EH (cell line): ENCODE measurements around the gene CD82.

Experiments
- DNase-seq: peaks from one replicate; pipeline ENCODE4 v3.0.0-alpha.2; 2015; ENCODE audit warnings: low read depth

CD82 gene

DNA sequence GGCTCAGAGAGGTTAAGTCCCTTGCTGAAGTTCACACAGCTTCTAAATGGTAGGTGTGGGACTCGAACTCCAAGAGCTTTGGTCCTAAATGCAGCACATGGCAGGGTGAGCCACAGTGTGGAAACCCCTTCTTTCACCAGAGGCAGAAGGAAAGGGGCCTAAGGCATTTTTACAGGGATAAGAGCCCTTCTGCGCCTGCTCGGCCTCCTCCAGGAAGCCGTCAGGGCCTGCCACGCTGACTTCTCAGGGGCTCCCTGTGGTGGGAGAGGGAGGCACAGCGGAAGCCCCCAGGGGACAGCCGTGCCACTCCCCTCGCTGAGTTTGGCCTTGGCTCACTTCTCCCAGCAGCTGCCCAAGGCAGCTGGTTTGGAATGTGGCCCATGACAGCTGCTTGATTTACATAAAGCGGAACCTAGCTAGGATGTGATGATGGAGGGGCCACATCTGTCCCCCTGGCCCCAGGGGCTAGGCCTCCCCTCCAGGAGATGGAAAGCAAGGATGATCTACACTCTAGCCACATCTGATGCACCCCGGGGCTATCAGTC is 35.4 kb downstream of the CD82 start:
- no peak for DNase-seq

DNA sequence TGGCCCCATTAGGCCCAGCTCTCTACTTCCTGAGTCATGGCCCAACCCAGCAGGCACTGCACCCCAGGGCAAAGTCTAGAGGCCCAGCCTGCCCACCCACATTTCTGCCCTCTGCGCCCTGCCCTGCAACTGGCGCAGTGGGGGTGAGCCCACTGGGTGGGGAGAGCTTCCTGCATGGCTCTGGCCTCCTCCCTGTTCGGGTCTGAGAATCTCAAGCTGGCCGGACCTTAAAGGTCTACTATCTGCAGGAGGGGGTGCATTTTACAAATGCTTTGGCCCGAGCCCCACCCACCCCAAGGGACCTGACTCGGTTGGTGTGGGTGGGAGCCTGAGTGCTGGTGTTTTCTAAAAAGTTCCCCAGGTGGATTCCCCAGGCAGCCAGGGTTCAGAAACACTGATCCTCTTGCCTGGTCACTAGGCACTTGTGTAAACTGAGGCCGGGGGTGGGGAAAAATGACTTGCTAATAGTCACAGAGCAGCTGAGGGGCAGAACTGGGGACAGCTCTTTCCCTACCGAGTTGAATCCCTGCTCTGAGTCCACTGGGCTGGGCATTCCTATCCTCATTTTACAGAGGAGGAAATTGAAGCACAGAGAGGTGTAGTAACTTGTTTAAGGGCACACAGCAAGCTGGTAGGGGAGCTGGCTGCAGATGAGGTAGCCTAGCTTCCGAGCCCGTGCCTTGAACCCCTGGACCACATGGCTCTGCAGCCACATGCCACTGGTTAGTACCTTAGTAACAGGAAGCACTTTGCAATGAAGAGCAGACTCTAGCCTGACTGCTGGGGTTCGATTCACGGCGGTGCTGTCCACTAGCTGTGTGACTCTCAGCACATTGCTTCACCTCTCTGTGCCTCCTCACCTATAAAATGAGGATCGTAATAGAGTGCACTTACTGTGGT is 36.3 kb downstream of the CD82 start:
- no peak for DNase-seq

DNA sequence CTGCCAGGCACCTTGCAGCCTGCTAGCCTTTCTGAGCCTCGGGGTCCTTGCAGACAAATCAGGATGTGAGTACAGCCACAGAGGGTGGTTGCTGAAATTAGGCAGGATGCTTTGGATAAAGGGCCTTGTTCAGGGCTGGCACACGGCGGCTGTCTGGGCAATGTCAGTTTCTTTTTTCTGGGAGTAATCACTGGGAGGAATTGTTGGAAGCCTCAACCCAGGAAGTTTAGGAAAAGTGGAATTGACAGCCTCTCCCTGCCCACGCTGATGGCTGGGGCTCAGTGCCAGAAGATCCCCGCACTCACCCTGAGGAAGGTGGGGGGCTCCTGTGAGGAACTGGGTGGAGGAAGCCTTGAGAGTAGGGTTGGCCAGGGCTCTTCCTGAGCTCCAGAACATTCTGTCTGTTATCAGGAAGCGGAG is 37.4 kb downstream of the CD82 start:
- DNase-seq = no peak

DNA sequence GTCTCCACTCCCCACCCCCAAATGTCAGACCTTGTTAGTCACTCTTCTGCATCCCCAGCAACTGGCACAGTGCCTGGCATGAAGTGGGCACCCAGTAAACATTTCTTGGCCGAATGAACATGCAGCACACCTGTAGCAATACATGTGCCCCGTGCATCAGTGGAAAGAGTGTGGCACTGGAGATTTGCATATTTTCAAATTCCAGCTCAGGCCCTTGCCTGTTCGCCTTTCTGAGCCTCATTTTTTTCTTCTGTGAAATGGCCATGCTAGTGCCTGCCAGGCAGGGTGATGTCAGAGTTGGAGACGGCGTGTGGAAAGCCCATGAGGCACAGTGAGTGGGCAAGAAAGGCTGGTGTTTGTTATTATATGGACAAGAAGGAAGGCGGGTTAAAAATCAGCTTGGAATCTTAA is 38.7 kb downstream of the CD82 start:
- no peak for DNase-seq

DNA sequence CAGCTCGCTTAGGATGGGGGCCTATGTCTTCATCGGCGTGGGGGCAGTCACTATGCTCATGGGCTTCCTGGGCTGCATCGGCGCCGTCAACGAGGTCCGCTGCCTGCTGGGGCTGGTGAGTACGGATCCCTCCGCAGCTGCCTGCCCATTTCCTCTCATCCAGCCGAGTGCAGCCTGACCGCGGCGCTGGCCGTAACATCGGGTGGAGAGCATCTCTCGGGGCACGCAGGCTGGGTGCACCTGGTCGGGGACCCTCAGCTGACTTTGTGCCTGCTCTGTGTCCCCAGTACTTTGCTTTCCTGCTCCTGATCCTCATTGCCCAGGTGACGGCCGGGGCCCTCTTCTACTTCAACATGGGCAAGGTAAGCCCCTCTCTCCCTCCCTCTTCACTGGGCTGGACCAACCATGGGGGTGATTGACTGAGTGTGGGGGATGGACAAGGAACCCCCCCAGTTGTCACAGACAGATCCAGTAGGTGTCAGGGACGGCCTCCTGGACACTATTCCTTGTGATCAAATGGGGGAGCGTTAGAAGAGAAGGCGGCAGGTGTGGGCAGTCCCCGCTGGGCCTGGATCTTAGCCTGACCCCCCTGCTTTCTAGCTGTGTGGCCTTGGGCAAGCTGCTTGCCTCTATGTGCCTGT is 39.7 kb downstream of the CD82 start:
- DNase-seq = no peak

DNA sequence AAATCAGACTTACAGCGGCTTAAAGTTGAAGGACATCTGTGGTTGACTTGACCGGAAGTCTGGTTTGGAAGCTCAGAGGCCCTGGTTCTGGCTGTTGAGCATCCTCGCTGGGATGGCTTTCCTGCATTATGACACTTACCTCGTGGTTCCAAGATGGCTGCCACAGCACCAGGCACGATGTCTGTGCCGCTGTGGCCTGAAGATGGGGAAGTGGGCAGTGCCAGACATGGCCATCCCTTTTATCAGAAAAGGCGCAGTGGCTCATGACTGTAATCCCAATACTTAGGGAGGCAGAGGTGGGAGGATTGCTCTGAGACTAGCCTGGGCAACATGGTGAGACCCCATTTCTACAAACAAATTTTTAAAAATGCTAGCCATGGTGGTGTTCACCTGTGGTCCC is 40.5 kb downstream of the CD82 start:
- no peak for DNase-seq

DNA sequence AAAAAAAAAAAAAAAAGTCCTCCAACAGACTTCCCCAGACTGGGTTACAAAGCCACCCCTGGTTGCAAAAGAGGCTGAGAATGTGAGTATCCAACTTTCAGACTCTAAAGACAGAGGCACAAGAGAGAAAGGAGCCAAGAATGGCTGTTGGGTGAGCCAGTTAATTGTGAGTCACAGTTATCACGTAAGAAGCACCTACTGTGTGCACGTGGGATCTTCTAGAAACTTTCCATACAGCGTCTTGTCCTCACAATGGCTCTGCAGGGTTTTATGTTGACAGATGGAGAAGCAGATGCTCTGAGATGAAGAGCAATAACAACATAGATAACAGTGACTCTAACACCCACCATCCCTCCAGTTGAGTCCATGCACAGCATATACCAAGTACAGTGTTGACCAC is 41.0 kb downstream of the CD82 start:
- DNase-seq = no peak

DNA sequence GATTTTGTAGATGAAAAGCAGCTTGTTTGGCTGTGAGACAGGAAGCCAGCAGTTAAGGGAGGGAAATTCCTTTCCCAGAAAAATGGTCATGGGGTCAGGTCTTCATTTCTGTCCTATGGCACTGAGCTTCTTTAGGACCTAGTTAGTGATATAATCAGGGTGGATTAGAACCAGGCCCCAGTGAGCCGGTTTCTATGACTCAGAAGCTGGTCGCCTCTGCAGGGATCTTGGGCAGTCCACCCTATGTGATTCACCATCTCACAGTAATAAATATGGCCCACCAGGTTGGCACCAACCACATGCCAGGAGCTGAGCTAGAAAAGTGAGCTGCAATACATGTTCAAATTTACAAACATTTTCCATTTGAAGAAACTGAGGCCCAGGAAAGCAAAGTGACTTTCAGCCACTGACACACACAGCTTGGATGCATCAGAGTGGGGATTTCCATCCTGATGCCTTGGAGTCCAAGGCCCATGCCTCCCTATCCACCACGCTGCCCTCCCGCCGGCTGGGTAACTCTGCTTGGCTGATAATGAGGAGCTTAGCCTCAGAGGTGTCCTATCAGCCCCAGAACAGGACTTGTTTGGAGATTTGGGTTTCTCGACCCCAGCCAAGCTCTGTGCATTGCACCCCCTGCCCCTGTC is 42.0 kb downstream of the CD82 start:
- peak; percentile 69 for DNase-seq

DNA sequence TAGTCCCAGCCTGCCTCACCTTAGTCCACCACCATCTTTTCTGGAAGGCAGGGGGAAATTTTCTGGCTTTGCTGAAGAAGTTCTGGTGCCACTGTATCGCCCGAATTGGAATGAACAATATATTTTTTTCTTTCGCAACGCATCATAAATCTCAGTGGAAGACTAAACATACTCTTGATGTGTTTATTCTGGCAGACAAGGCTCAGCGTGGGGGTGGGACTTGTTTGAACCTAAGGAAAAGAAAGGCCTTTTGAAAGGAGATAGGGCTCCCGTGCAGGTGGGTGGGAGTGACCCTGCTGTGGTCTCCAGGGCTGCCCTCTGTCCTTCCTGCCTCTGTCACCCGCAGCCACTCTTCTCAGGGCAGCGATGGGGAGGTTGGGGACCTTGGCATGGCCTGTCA is 42.5 kb downstream of the CD82 start:
- DNase-seq = peak; percentile 52

DNA sequence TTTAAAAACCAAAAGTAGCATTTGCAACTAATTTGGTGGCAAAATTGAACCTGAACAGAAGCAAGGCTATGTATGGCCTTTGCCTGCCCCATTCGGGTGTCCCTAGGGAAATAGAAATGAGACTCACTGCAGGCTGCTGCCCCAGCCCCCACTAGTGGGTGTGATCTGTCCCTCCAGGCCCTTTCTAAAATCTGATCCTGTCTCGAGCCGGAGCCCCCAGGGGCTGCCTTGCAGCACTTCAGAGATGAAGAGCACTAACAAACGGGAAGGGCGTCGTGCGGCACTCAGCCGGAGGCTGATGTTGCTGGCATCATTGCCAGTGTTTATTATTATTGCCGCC is 43.2 kb downstream of the CD82 start:
- no peak for DNase-seq

DNA sequence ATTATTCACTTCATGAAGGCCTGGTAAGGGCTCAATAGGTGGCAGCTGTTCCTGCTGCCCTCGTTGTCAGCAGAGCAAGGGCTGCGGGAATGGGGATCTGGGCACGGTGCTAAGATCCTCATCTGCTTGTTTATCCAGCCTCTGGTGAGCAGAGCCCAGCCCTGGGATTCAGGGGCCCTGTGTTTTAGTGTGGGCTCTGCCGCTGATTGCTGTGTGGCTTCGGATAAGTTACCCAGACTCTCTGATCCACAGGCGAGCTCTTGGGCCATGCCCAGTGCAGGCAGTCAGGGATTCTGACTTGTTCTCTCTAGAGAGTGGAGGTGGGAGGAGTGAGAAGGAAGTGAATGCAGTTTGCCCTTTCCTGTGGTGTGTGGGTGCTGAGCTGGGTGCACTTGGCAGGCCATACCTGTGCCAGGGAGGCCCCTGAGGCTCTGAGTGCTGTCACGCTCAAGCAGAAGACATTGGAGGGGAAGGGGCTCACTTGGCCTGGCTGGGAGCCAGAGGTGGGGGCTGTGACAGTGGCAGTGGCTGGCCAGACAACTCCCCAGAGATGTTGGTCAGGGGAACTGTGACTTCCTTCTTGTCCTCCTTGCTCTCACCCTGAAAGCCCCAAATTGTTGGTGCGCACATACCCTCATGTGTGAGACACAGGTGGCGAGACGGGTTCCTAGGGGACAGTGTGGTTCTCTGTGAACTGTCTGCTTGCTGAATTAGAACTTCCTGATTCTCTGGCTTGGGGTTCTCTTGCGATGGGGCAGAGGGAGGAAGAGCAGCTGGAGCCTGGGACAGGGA is 43.7 kb downstream of the CD82 start:
- DNase-seq = no peak

DNA sequence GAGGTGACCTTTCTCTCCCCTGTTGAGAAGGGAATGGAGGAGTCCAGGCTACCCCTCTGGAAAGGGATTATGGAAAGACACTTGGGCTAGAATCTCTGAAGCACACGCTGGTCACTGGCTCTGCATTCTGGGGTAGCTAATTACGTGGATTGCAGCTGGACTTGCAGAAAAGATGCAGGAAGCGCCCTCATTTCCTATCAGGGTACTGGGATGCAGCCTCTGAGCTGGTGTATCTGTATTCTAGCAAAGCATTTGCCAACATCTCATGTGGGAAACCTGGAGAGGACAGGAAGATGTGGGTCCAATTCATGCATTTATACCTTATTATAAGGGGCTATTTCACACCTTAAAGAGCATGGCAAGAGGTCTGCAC is 44.3 kb downstream of the CD82 start:
- DNase-seq = no peak

DNA sequence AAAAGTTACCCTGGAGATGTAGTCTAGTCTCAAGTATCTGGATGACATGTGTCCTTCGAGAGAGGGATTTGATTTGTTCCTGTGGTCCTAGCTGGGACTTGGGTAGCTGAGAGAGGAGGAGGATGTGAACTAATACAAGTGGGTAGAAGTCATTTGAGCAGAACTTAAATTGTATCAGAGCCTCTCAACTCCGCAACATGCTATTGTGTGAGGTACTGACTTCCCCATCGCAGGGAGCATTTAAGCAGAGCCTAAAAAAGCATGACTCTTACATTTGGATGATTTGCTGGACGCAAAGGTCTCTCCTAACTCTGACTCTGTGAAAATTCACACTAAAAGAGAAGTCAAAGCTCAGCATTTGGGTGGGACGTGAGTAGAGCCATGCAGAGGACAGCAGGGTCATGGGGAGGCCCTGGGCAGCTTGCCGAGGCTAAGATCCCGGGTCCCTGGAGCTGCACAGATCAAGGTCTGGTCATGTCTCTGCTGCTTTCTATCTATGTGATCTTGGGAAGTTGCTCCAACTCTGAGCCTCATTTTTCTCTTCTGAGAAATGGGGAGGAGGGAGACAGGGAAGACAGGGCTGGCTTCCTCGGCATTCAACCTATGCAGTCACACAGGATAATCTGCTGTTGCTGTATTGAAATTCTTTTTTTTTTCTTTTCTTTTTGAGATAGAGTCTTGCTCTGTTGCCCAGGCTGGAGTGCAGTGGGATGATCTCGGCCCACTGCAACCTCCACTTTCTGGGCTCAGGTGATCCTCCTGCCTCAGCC is 44.9 kb downstream of the CD82 start:
- no peak for DNase-seq

DNA sequence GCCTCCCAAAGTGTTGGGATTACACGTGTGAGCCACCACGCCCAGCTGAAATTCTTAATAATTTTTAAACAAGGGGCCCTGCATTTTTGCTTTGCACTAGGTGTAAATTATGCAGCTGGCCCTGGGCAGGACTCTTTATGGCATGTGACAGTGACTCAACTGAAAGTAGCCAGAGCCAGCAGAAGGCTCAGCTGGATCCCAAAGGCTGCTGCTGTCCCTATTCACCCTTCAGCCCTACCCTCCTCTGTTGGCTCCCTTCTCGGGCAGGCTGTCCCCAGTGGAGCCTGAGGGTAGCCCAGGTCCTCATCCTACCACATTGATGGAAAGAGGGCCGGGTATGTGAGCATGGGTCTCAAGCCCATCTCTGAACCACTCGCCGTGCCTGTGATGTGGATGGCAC is 45.6 kb downstream of the CD82 start:
- DNase-seq = peak; percentile 12

DNA sequence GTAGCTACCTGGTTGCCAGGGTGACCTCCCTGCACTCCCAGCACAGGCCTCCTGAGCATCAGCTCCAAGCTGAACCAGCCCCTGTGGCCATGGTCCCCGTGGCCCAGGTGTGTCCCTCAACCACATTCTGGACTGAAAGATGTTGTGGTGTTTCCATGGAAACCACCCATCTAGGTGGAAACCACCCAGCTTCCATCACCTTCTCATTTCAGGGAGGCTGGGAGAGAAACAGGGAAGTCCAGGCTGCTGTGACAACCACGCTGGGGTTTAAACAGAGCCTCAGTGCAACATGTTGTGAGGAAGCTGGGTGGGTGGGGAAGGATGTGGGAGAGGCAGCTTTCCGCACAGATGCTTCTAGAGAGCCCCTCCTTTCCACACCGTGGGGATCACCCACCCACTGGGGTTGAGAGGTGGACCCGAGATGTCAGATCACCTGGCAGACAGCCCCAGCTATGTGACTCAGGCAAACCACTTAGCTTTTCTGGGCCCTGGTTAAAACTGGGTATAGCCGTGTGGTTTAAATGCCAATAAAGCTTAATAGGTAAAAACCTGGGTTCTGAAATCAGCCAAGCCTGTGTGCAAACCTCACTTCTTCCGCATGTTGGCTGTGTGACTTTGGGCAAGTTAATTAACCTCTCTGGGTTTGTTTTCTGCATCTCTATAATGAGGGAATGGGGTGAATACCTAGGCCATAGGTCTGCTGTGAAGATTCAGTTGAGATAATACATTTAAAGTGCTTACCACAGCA is 46.4 kb downstream of the CD82 start:
- no peak for DNase-seq

DNA sequence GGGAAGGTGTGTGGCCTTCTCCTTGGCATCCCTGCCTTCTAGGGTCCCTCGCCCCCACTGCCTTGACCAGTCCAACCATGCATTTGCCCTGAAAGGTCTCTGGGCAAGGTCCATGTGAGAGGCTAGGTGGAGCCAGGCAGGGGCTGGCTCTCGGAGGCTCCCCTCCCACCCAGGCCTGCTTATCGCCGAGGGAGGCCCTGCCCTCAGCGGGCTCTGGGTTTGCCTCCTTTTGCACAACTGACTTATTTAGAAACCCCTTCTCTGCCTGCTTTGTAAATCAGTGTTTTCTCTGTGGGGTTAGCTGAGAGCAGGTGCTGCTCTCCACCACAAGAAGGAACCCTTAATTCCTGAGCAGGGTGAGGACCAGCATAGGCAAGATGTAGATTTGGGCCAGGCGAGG is 47.7 kb downstream of the CD82 start:
- no peak for DNase-seq

DNA sequence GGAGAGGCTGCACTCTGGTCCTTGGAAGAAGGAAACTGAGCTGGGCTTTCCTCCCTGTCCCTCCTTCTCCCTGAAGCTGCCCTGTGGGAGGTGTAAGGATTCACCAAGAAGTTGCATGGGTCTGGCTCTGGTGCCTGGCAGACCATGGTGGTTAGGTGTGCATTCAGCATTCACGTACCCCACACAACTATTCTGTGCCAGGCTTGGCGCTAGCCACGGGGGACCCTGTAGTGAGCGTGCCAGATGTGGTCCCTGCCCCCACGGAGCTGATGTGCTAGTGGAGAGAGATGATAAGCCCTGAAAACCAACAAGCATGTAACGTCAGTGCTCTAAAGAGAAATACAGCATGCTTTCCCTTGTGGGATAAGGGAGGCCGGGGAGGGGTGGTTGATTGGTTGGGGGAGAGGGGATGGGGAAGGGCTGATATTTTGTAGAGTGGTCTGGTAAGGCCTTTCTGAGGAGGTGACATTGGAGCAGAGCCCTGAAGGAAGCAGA is 48.9 kb downstream of the CD82 start:
- no peak for DNase-seq

DNA sequence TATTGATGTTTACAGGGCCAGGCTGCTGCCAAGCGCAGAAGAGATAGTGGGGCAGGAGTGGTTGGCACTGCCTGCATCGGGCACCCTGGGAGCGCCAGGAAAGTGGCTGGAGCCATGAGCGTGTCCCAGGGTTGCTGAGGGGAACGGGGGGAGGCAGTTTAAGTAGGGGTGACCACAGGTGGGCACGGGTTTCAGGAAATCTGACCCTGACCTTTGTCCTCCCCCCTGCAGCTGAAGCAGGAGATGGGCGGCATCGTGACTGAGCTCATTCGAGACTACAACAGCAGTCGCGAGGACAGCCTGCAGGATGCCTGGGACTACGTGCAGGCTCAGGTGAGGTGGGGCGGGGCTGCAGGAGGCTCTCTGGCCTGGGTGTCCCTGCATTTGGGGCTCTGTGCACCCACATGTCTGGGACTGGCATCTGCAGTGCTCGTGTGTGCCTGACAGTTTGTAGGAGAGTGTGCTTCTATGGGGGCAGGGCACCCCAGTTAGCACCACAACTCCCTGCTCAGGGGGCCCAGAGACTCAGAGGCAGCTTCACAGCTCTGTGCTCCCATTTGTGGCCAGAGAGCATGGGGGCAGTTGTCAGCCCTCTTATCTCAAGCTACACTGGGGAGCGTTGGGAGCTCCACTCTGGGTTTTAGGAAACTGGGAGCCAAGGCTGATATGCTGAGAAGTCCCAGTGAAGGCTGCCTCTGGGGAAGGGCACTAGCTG is 49.7 kb downstream of the CD82 start:
- DNase-seq = no peak

DNA sequence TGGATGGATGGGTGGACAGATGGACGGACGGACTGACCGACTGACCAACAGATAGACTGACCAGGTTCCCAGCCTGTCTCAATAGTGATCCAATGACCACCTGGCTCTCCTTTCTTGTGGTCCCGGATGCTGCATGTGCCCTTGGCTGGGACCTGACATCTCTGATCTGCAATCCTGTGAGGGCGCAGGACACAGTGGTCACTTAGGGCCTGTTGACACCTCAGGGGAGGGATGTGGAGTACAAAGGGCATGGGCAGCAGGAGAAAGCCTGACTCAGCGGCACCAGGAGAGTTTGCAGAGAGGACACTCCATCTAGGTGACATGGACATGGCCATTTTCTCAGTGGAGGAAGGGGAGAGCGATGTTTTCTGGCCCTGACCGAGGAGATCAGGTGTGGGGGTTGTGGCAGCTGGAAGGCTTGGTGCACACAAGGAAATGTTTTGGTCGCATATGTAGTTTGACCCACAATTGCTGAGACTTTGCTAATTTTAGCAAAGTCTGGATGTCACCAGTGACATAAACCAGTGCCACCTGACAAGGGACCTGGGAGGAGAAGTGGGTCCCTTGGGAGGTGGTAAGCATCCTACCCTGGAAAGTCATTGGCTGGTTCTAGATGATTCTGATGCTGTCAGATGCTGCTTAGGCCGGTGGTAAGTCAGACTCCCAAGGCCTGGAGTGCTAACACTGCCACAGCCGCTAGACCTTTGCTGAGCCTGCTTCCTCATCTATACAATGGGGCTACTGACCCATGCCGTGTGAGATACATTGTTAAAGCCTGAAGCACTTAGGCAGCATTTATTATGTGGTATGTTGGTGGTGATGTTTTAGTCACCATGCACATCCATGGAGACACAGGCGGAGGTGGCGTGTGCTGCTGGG is 50.7 kb downstream of the CD82 start:
- DNase-seq = no peak
